ENCODE results near the gene TBX1.

The TBX1 gene

GRCh38 chr22:19760058-19760950, at the start of gene TBX1:
Gene TBX1, plus strand, starts transcription at chr22:19760778. Its CDS starts 66 bp downstream, at chr22:19760844.
- no peak for DNase-seq

DNA sequence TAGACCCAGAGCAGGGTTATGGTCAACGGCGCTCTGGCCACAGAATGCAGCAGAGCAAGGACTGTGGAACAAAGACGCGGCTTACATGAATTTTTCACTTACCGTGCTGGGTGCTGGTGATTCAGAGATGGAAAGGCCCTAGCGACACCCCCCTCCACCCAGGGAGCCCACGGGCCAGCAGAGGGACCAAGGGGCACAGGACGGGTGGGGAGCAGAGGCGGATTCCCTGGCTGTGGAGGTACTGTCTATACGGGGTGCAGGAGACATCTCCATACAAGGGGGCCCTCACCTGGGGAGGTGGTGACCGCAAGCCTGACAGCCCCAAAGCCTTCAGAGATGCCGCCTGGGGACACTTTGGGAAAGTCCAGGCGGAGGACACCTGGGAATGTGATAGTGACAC, 47.3 kb upstream of the TBX1 start:
- DNase-seq = no peak

DNA sequence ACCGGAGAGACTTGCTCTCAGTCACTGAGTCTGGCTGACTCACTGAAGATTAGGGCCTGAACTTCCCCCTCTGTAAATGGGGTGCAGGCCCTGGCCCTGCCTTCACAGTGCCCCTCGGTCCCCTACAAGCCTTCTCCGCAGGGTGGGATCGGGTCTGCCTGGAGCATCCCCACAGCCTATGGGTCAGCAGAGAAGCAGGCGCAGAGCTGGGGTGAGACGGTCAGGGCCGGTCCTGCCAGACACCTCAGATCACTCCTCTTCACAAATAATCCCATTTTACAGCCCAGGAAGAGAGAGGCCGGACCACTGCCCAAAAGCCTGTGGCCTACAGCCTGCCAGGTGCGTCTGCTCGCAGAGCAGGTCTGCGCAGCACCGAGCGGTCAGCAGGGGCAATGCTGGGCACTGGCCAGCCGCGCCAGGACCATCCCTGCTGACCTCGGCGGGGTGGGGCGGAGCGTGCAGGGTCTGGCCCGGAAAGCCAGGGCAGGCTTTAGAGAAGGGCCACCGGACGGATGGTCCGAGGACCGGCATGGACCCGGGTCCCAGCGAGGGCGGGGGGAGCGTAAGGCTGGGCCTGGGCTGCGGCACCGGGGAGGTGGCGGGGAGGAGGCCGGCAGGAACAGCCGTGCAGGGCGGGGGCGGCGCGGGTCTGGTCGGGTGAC, 46.8 kb upstream of the TBX1 start:
- peak; percentile 58 for DNase-seq

GRCh38 chr22:19714312-19715187, 46.0 kb upstream of the TBX1 start, which contains the start of gene SEPTIN5:
Gene SEPTIN5, plus strand, starts transcription at chr22:19714503. Its CDS starts 86 bp downstream, at chr22:19714589.
- peak; percentile 64 for DNase-seq

GRCh38 chr22:19715188-19715930, 45.2 kb upstream of the TBX1 start:
- DNase-seq = no peak

GRCh38 chr22:19716041-19716828, 44.3 kb upstream of the TBX1 start:
- no peak for DNase-seq

DNA sequence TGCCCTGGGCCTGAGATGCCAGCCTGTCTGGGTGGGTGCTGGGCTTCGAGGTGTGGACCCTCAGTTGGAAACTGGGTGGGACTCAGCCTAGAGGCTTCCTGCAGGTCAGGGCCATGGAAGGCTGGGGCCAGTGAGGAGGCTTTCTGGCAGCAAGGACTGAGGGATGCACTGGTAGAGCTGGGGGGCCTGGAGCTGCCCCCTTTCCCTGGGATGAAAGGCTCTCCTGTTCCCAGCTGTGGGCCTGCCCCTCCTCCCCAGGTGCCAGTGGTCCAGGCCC, 43.8 kb upstream of the TBX1 start:
- DNase-seq = no peak

DNA sequence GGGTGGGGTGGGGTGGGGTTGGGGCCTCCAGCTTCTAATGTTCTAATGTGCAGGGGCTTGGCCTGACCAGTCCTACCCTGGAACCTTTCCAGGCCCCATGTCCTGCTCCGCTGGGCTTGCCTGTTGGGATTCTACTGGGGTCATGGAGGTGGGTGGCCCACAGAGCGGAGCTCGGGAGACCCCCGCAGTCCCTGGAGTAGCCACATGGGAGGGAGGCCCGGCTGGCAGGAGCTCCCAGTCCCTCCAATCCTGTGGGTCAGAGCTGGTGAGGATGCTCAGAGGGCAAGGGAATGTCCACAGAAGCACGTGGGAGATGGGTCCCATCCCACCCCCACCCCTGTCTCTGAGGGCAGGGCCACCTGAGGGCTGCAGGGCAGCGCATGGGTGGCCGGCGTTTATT, 43.4 kb upstream of the TBX1 start:
- no peak for DNase-seq

DNA sequence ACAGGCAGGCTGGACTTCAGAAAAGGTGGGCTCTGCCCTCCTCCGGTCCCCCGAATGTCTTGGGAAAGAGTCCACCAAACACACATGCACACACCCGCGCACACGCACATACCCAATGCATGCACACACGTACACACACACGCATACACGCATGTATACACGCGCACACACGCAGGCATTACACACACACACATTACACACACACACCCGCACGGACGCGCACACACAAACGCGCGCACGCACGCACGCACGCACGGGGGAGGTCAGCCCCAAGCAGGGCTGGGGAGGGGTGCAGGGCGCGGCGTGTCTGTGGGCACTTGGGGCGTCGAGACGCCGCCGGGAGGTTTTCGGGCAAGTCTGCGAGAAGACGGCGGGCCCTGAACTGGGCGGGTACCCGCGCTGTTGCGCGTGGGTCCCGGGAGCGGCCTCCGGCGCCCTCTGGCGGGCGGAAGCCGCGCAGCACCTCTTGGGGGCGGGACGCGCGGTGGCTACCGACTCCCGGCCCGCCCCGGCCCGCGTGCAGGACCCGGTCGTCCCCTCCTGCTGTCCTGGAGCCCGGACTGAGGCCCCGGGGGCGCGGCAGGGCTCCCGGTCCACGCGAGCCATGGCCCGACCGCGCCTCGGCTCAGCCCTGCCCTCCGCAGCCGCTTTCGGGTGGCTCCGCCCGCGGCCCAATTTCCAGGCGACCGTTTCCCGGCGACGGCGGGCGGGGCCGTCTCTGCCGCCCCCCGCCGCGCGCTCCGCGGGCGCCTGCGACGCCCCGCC, 42.7 kb upstream of the TBX1 start:
- DNase-seq = peak; percentile 91

DNA sequence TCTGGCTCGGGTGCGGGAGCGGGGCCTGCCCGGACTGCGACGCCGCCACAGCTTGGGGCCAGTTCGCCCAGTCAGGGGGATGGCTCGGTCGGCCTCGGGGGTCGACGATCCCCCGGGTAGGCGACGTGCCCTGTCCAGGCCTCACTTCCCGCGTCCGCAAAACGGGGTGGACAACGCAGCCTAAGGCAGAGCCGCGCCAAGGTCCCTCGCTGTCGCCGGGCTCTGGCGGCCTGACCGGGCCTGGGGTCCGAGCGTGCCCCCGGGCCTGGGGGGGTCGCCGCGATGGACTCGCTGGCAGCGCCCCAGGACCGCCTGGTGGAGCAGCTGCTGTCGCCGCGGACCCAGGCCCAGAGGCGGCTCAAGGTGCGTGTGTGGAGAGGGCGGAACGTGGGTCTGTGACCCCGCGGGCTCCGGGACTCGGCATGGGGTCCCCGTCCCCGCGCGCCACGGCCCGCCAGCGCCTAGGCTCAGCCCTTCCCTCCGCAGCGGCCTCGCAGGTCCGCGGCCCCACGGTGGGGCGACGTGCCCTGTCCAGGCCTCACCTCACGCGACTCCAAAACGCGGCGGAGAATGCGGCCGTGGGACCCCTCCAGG, 42.0 kb upstream of the TBX1 start:
- peak; percentile 57 for DNase-seq

GRCh38 chr22:19719050-19719482, 41.5 kb upstream of the TBX1 start:
- DNase-seq = no peak

DNA sequence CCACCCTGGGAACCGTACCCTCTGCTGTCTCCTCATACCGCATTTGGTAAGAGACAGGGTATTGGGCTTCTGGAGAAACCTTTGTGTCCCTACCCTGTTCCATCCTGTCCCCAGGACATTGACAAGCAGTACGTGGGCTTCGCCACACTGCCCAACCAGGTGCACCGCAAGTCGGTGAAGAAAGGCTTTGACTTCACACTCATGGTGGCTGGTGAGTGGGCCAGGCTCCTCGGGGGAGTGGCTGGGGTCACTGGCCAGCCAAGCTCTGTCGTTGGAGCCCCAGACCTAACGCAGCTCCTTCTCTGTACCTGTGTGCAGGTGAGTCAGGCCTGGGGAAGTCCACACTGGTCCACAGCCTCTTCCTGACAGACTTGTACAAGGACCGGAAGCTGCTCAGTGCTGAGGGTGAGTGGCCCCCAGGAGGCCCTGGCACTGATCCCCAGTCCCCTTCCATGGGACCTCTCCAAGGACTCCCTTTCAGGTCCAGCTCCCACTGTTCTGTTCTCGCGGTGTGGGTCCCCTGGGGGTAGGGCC, 41.0 kb upstream of the TBX1 start:
- no peak for DNase-seq

GRCh38 chr22:19720150-19720827, 40.3 kb upstream of the TBX1 start:
- no peak for DNase-seq

GRCh38 chr22:19720999-19721329, 39.6 kb upstream of the TBX1 start:
- DNase-seq = no peak

DNA sequence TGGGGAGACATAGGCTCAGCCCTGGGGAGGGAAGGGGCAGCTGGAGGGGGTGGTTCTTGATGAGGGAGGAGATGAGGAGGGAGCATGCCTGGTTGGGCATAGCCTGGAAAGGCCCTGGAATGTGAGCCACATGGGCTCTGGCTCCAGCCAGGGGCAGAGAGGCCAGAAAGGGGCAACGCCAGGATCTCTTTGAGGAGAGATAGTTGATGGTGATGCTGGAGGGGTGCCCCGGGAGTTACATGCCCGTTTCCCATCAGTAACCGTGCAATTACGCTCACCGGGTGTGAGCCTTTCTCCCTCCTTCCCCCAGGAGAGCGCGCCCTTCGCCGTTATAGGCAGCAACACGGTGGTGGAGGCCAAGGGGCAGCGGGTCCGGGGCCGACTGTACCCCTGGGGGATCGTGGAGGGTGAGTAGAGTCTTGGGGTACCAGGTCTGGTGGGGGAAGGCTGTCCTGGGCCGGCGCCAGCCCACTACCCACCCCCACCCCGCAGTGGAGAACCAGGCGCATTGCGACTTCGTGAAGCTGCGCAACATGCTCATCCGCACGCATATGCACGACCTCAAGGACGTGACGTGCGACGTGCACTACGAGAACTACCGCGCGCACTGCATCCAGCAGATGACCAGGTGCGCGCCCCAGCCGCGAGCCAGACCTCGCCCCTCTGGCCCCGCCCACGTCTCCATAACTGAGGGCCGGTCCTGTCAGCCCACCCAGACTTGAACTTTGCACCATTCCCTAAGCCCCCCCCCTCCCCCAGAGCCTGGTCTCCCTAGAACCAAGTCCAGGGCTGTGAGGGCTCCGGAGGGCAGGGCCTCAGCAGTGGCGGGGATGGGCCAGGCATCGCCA, 39.0 kb upstream of the TBX1 start:
- no peak for DNase-seq

GRCh38 chr22:19722178-19722981, 38.2 kb upstream of the TBX1 start:
- peak; percentile 47 for DNase-seq

DNA sequence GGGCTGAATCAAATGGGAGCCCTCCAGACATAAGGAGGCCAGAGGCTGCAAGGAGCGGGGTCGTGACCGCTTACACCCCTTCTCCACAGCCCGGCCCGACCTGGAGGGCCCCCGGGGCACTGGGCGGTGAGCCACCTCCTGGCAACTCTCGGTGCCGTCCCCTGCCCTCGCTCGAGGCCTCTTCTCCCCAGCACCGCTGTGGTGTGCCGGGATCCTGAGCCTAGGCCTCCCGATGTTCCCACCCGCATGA, 37.7 kb upstream of the TBX1 start:
- DNase-seq = no peak

All from retina (tissue), 1 donor.